ENCODE measurements around the gene IDUA.

Gene IDUA

GRCh38 chr4:1019729-1020470 is 33.1 kb downstream of the IDUA start:
- Histone ChIP-seq H3K27ac (ENCODE audit: low read length) (no peak overlapping the region), H3K36me3 (replicated peaks; ENCODE audit: insufficient read depth, low read length) (no peaks in the 10 kb centered on the region), H3K79me2 (ENCODE audit: low read length) (no peaks in the 10 kb centered on the region), H3K9me2 (replicated peaks; ENCODE audit: insufficient read depth, low read length) (no peaks in the 10 kb centered on the region), H3K4me1 (ENCODE audit: low read length) (no peaks in the 10 kb centered on the region), H4K20me1 (ENCODE audit: insufficient read depth, low read length) (no peaks in the 10 kb centered on the region), H3K4me3 (ENCODE audit: low read length) (no peak overlapping the region), H3K9ac (ENCODE audit: low read length) (no peak overlapping the region), H3F3A (ENCODE audit: insufficient read depth, low read length) (no peaks in the 10 kb centered on the region), H2AFZ (ENCODE audit: low read length) (no peak overlapping the region), H3K27me3 (replicated peaks; ENCODE audit: insufficient read depth, low read length) (no peaks in the 10 kb centered on the region), H3K9me3 (replicated peaks; ENCODE audit: insufficient read depth, low read length) (no peaks in the 10 kb centered on the region), H3K4me2 (ENCODE audit: low read depth, low read length) (no peak overlapping the region)
- TF ChIP-seq, protein P1, sequence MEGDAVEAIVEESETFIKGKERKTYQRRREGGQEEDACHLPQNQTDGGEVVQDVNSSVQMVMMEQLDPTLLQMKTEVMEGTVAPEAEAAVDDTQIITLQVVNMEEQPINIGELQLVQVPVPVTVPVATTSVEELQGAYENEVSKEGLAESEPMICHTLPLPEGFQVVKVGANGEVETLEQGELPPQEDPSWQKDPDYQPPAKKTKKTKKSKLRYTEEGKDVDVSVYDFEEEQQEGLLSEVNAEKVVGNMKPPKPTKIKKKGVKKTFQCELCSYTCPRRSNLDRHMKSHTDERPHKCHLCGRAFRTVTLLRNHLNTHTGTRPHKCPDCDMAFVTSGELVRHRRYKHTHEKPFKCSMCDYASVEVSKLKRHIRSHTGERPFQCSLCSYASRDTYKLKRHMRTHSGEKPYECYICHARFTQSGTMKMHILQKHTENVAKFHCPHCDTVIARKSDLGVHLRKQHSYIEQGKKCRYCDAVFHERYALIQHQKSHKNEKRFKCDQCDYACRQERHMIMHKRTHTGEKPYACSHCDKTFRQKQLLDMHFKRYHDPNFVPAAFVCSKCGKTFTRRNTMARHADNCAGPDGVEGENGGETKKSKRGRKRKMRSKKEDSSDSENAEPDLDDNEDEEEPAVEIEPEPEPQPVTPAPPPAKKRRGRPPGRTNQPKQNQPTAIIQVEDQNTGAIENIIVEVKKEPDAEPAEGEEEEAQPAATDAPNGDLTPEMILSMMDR (IDR thresholded peaks at IDR 0.05; ENCODE audit: low read length) = no peak
- TF ChIP-seq EZH2phosphoT487 (IDR thresholded peaks at IDR 0.05; ENCODE audit: low read length) = no peak
- TF ChIP-seq EZH2 (optimal IDR thresholded peaks at IDR 0.05; ENCODE audit: low read depth, low read length) = no peak
- no peak for DNase-seq

DNA sequence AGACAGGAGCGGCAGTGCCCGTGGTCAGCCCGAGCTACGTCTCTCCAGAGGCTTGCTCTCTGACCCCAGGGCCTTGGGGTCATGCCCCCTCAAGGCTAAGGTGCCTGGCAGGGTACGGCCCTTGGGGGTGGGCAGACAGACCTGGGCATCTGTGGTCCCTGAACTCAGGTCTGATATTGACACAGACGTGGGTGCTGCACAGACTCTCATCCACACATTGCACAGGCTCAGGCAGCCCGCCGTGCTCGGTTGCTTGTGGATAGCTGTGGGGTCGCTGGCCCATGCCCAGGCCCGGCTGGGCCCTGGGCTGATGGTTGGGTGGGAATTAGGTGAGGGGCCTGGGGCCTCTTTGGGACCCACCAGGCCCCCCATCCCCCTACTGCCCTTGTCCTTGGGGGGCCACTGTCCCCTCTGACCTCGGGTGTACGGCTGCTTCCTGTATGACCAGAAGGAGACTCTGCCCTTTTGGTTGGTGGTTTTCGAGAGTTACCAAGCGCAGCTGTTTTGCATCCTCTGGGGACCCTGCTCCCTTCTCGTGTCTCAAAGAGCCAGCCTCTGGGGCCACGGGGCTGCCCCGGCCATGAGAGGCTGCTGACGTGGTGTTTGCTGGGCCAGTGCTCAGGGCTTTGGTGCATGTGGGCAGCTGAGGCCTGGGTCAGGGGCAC is 34.7 kb downstream of the IDUA start:
- TF ChIP-seq EZH2phosphoT487 (IDR thresholded peaks at IDR 0.05; ENCODE audit: low read length) (no peak), EZH2 (optimal IDR thresholded peaks at IDR 0.05; ENCODE audit: low read depth, low read length) (no peak)
- TF ChIP-seq, protein P1 (IDR thresholded peaks at IDR 0.05; ENCODE audit: low read length) = no peak
- Histone ChIP-seq H3K4me3 (ENCODE audit: low read length) (no peak overlapping the region), H3K4me1 (ENCODE audit: low read length) (no peaks in the 10 kb centered on the region), H3K4me2 (ENCODE audit: low read depth, low read length) (no peak overlapping the region), H4K20me1 (ENCODE audit: insufficient read depth, low read length) (no peaks in the 10 kb centered on the region), H3K9ac (ENCODE audit: low read length) (no peak overlapping the region), H3K36me3 (replicated peaks; ENCODE audit: insufficient read depth, low read length) (no peaks in the 10 kb centered on the region), H3K27me3 (replicated peaks; ENCODE audit: insufficient read depth, low read length) (no peaks in the 10 kb centered on the region), H3K9me3 (replicated peaks; ENCODE audit: insufficient read depth, low read length) (no peaks in the 10 kb centered on the region), H3K79me2 (ENCODE audit: low read length) (no peaks in the 10 kb centered on the region), H2AFZ (ENCODE audit: low read length) (no peak overlapping the region), H3K9me2 (replicated peaks; ENCODE audit: insufficient read depth, low read length) (no peaks in the 10 kb centered on the region), H3K27ac (ENCODE audit: low read length) (no peak overlapping the region), H3F3A (ENCODE audit: insufficient read depth, low read length) (no peaks in the 10 kb centered on the region)
- no peak for DNase-seq

- no peaks in the 10 kb centered on the region for H3F3A ChIP-seq (ENCODE audit: insufficient read depth, low read length)
- H3K9me2 ChIP-seq (replicated peaks; ENCODE audit: insufficient read depth, low read length) = no peaks in the 10 kb centered on the region
- no peak for TF ChIP-seq EZH2 (optimal IDR thresholded peaks at IDR 0.05; ENCODE audit: low read depth, low read length)
- TF ChIP-seq EZH2phosphoT487 (IDR thresholded peaks at IDR 0.05; ENCODE audit: low read length) = no peak
- TF ChIP-seq, protein P1 (IDR thresholded peaks at IDR 0.05; ENCODE audit: low read length) = no peak
- H3K9ac ChIP-seq (ENCODE audit: low read length) = no peak overlapping the region
- H3K27me3 ChIP-seq (replicated peaks; ENCODE audit: insufficient read depth, low read length) = no peaks in the 10 kb centered on the region
- H3K27ac ChIP-seq (ENCODE audit: low read length) = no peak overlapping the region
- H3K36me3 ChIP-seq (replicated peaks; ENCODE audit: insufficient read depth, low read length) = no peaks in the 10 kb centered on the region
- H3K79me2 ChIP-seq (ENCODE audit: low read length) = no peaks in the 10 kb centered on the region
- H3K4me1 ChIP-seq (ENCODE audit: low read length) = no peaks in the 10 kb centered on the region
- H3K9me3 ChIP-seq (replicated peaks; ENCODE audit: insufficient read depth, low read length) = no peaks in the 10 kb centered on the region
- H2AFZ ChIP-seq (ENCODE audit: low read length) = no peak overlapping the region
- H3K4me3 ChIP-seq (ENCODE audit: low read length) = no peak overlapping the region
- DNase-seq = no peak
- no peak overlapping the region for H3K4me2 ChIP-seq (ENCODE audit: low read depth, low read length)
- no peaks in the 10 kb centered on the region for H4K20me1 ChIP-seq (ENCODE audit: insufficient read depth, low read length)
These were observed 35.4 kb downstream of the IDUA start for GRCh38 chr4:1022051-1022738.
